ENCODE results near the gene AKAP8.
"Not testable (repeated sequence)": the region's sequence is repeated elsewhere in the genome, so short reads cannot be mapped to it uniquely, and the experiment has no call there.

The AKAP8 gene

DNA sequence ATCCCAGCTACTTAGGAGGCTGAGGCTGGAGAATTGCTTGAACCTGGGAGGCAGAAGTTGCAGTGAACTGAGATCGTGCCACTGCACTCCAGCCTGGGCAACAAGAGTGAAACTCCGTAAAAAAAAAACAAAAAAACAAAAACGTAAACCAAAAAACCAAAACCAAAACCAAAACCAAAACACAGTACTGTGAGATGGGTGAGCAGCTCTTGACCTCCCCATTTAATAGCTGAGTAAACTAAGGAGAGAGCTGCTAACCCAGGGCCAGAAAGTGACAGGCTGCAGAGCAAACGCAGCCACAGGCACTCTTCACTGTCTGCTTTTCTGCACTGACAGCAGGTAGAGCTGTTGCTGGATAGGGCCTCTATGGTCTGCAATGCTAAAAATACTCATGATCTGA lies 19.6 kb downstream of the AKAP8 start:
- H3K4me1 ChIP-seq (ENCODE audit: control insufficient read depth, insufficient read depth, low read length, poor library complexity, severe bottlenecking); H3K4me3 ChIP-seq (ENCODE audit: extremely low read depth, insufficient read depth, low read length, poor library complexity, severe bottlenecking); H3K9me3 ChIP-seq (ENCODE audit: control insufficient read depth, low read length); H3K27ac ChIP-seq (ENCODE audit: low read depth, low read length, severe bottlenecking): not testable (repeated sequence)
- H3K36me3 ChIP-seq (ENCODE audit: control insufficient read depth, insufficient read depth, low read length), result peaks cover 75% of the 10 kb centered on the region
- WGBS, 2 experiments (ENCODE audit: insufficient coverage in 2 of 2), result 80 to 100% methylated on average over 1 of the region's 4 CpGs

DNA sequence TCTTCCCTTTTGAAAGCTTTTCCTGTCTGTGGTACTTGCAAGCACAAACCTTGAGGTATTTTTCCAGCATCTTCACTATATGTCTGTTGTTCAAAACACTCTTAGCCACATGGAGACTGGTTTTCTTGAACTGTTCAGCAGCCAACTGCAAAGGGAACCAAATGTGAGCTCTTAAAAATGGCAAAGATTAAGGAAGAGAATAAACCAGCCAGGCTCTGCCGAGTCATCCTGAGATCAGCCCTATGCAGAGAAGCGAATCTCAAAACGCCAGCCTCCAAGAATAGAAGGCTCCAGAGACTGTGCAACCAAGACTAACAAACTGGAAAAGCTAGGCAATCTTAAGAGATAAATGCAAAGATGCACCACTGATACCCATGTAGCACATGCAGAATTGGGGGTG lies 20.7 kb downstream of the AKAP8 start:
- Histone ChIP-seq H3K9me3 (ENCODE audit: control insufficient read depth, low read length) (no peaks in the 10 kb centered on the region), H3K27ac (ENCODE audit: low read depth, low read length, severe bottlenecking) (peak overlapping the region; percentile 47), H3K4me3 (ENCODE audit: extremely low read depth, insufficient read depth, low read length, poor library complexity, severe bottlenecking) (no peak overlapping the region), H3K36me3 (ENCODE audit: control insufficient read depth, insufficient read depth, low read length) (peaks cover 79% of the 10 kb centered on the region), H3K4me1 (ENCODE audit: control insufficient read depth, insufficient read depth, low read length, poor library complexity, severe bottlenecking) (no peaks in the 10 kb centered on the region)
- WGBS, 2 experiments (ENCODE audit: insufficient coverage in 2 of 2), result 97 to 100% methylated on average over 3 of the region's 3 CpGs

DNA sequence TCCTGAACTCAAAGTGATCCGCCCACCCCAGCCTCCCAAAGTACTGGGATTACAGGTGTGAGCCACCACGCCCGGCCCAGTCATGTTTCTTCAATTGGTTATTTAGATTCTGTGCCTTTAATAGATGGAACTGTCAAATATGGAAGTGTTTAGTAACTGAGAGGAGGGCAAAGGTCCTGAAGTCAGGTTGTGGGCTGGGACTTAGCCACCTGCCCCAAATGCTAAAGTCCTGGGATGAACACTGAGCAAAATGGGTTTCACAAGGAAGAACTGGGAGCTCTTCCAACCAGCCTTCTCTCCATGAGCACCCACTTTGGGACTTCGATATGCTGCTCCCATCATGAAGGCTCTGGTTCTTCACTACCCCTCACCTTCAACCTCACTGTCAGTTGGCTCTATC lies 21.7 kb downstream of the AKAP8 start:
- Histone ChIP-seq H3K27ac (ENCODE audit: low read depth, low read length, severe bottlenecking) (no peak overlapping the region), H3K36me3 (ENCODE audit: control insufficient read depth, insufficient read depth, low read length) (peaks cover 88% of the 10 kb centered on the region), H3K9me3 (ENCODE audit: control insufficient read depth, low read length) (no peaks in the 10 kb centered on the region), H3K4me1 (ENCODE audit: control insufficient read depth, insufficient read depth, low read length, poor library complexity, severe bottlenecking) (no peaks in the 10 kb centered on the region), H3K4me3 (ENCODE audit: extremely low read depth, insufficient read depth, low read length, poor library complexity, severe bottlenecking) (no peak overlapping the region)
- 96 to 97% methylated on average over 3 to 4 of the region's 4 CpGs for WGBS, 2 experiments (ENCODE audit: insufficient coverage in 2 of 2)

DNA sequence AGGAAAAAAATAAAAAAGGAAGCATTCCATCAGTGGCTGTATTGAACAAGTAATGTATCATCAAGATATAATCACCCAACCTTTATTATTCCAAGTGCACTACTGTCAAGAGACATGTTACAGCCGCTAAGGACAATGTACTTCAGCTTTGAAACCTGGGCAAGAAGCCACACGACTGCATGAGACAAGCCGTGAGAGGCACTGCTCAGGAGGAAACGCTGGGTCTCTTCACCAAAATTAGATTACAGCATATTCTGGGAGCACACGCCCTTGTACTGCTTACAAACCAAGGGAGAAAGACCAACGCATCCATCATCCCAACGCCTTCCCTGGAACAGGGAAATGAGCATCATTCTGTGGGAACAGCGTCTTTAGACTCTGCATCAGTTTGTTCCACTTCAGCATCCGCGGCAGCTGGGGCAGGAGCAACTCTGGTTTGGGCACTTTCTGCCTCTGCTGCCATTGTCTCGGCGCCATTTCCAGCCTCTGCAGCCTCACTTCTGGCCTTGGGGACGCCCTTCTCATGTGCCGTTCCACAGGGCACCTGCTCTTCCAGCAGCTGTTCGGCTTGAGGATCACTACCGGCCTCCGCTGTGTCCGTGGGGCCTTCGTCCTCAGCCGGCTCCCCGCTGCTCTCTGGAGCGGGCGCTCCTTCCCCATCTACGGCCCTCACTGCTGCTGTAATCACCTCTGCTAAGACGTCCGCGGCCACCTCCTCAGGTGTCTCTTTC lies 24.9 kb downstream of the AKAP8 start:
- H3K4me3 ChIP-seq (ENCODE audit: extremely low read depth, insufficient read depth, low read length, poor library complexity, severe bottlenecking), result no peak overlapping the region
- peaks cover 72% of the 10 kb centered on the region for H3K36me3 ChIP-seq (ENCODE audit: control insufficient read depth, insufficient read depth, low read length)
- no peaks in the 10 kb centered on the region for H3K9me3 ChIP-seq (ENCODE audit: control insufficient read depth, low read length)
- H3K4me1 ChIP-seq (ENCODE audit: control insufficient read depth, insufficient read depth, low read length, poor library complexity, severe bottlenecking), result no peaks in the 10 kb centered on the region
- 97 to 98% methylated on average over 27 of the region's 27 CpGs for WGBS, 2 experiments (ENCODE audit: insufficient coverage in 2 of 2)
- no peak overlapping the region for H3K27ac ChIP-seq (ENCODE audit: low read depth, low read length, severe bottlenecking)

DNA sequence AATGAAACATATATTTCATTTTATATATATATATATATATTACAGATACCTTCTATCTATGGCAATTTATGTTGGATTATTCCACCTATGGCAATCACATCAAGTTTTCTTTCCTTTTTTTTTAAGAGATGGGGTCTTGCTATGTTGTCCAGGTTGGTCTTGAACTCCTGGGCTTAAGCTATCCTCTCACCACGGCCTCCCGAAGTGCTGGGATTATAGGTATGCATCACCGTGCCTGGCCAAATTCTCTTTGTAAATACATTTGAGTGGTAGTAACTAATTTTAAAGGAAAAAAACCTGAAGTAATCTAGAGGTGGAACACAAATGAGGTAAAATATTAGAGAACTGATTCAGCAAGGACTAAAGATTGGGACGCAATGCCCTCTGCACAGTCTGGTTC lies 25.7 kb downstream of the AKAP8 start:
- H3K27ac ChIP-seq (ENCODE audit: low read depth, low read length, severe bottlenecking), result no peak overlapping the region
- no peak overlapping the region for H3K4me3 ChIP-seq (ENCODE audit: extremely low read depth, insufficient read depth, low read length, poor library complexity, severe bottlenecking)
- H3K4me1 ChIP-seq (ENCODE audit: control insufficient read depth, insufficient read depth, low read length, poor library complexity, severe bottlenecking), result no peaks in the 10 kb centered on the region
- peaks cover 64% of the 10 kb centered on the region for H3K36me3 ChIP-seq (ENCODE audit: control insufficient read depth, insufficient read depth, low read length)
- no peaks in the 10 kb centered on the region for H3K9me3 ChIP-seq (ENCODE audit: control insufficient read depth, low read length)
- 92 to 100% methylated on average over 1 of the region's 4 CpGs for WGBS, 2 experiments (ENCODE audit: insufficient coverage in 2 of 2)

DNA sequence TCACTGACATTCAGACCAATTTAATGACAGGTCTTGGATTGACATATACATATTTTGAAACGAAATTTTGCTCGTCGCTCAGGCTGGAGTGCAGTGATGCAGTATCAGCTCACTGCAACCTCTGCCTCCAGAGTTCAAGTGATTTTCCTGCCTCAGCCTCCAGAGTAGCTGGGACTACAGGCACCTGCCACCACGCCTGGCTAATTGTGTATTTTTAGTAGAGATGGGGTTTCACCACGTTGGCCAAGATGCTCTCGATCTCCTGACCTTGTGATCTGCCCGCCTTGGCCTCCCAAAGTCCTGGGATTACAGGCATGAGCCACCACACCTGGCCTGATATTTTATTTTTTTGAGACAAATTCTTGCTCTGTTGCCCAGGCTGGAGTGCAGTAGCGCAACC lies 27.1 kb downstream of the AKAP8 start:
- 94 to 100% methylated on average over 6 to 7 of the region's 8 CpGs for WGBS, 2 experiments (ENCODE audit: insufficient coverage in 2 of 2)
- not testable (repeated sequence) for H3K27ac ChIP-seq (ENCODE audit: low read depth, low read length, severe bottlenecking); H3K9me3 ChIP-seq (ENCODE audit: control insufficient read depth, low read length); H3K4me1 ChIP-seq (ENCODE audit: control insufficient read depth, insufficient read depth, low read length, poor library complexity, severe bottlenecking); H3K4me3 ChIP-seq (ENCODE audit: extremely low read depth, insufficient read depth, low read length, poor library complexity, severe bottlenecking)
- H3K36me3 ChIP-seq (ENCODE audit: control insufficient read depth, insufficient read depth, low read length), result peaks cover 50% of the 10 kb centered on the region

DNA sequence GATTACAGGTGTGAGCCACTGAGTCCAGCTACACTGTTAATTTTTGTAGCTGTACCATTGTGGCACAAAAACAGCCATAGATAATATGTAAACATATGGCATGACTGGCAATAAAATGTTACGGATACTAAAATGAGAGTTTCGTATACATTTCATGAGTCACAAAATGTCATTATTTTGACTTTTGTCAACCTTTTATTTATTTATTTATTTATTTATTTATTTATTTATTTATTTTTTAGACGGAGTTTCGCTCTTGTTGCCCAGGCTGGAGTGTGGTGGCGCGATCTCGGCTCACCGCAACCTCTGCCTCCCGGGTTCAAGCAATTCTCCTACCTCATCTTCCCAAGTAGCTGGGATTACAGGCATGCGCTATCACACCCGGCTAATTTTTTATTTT lies 38.3 kb downstream of the AKAP8 start:
- H3K4me1 ChIP-seq (ENCODE audit: control insufficient read depth, insufficient read depth, low read length, poor library complexity, severe bottlenecking), result not testable (repeated sequence)

DNA sequence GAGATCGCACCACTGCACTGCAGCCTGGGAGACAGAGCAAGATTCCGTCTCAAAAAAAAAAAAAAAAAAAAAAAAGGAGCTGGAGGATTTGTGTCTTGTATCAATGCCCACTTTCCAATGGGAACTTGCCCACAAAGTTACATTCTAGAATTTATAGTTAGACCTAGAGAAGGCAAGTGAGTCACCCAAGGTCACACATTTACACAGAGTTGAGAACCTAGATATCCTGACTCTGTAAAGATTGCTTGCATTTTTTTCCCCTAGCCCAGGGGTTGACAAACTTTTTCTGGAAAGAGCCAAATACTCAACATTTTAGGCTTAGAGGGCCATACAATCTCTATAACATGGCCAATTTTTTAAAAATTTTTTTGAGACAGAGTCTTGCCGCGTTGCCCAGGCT lies 39.5 kb downstream of the AKAP8 start:
- Histone ChIP-seq H3K4me1 (ENCODE audit: control insufficient read depth, insufficient read depth, low read length, poor library complexity, severe bottlenecking) (no peaks in the 10 kb centered on the region), H3K27ac (ENCODE audit: low read depth, low read length, severe bottlenecking) (no peak overlapping the region)
- WGBS, 2 experiments (ENCODE audit: insufficient coverage in 2 of 2), result 90 to 100% methylated on average over 3 of the region's 4 CpGs

More for the DNA sequence above, 38.3 kb downstream of the AKAP8 start:
- 100% methylated on average over 5 of the region's 11 CpGs; no CpG with 5 or more reads in 1 of the 2 experiments for WGBS, 2 experiments (ENCODE audit: insufficient coverage in 2 of 2)
- peaks cover 33% of the 10 kb centered on the region for H3K36me3 ChIP-seq (ENCODE audit: control insufficient read depth, insufficient read depth, low read length)
- not testable (repeated sequence) for H3K4me3 ChIP-seq (ENCODE audit: extremely low read depth, insufficient read depth, low read length, poor library complexity, severe bottlenecking); H3K27ac ChIP-seq (ENCODE audit: low read depth, low read length, severe bottlenecking); H3K9me3 ChIP-seq (ENCODE audit: control insufficient read depth, low read length)

DNA sequence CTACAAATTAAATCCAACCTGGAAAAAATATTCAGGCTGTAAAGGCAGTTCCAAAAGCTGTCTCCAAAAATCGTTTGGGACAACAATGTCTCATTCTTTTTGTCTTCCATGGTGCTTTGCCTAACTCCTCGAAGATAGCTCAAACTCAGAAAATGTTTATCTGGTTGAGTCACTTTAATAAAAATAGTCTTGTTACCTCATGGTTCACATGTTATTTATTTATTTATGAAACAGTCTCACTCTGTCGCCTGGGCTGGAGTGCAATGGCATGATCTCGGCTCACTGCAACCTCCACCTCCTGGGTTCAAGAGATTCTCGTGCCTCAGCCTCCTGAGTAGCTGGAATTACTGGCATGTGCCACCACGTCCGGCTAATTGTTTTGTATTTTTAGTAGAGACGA lies 42.4 kb downstream of the AKAP8 start:
- Histone ChIP-seq H3K4me3 (ENCODE audit: extremely low read depth, insufficient read depth, low read length, poor library complexity, severe bottlenecking) (no peak overlapping the region), H3K4me1 (ENCODE audit: control insufficient read depth, insufficient read depth, low read length, poor library complexity, severe bottlenecking) (peaks cover 2% of the 10 kb centered on the region), H3K9me3 (ENCODE audit: control insufficient read depth, low read length) (no peaks in the 10 kb centered on the region), H3K36me3 (ENCODE audit: control insufficient read depth, insufficient read depth, low read length) (peaks cover 16% of the 10 kb centered on the region), H3K27ac (ENCODE audit: low read depth, low read length, severe bottlenecking) (no peak overlapping the region)
- WGBS, 2 experiments (ENCODE audit: insufficient coverage in 2 of 2), result 87 to 98% methylated on average over 6 to 7 of the region's 8 CpGs

More for the DNA sequence above, 39.5 kb downstream of the AKAP8 start:
- Histone ChIP-seq H3K36me3 (ENCODE audit: control insufficient read depth, insufficient read depth, low read length) (peaks cover 26% of the 10 kb centered on the region), H3K4me3 (ENCODE audit: extremely low read depth, insufficient read depth, low read length, poor library complexity, severe bottlenecking) (no peak overlapping the region), H3K9me3 (ENCODE audit: control insufficient read depth, low read length) (no peaks in the 10 kb centered on the region)

DNA sequence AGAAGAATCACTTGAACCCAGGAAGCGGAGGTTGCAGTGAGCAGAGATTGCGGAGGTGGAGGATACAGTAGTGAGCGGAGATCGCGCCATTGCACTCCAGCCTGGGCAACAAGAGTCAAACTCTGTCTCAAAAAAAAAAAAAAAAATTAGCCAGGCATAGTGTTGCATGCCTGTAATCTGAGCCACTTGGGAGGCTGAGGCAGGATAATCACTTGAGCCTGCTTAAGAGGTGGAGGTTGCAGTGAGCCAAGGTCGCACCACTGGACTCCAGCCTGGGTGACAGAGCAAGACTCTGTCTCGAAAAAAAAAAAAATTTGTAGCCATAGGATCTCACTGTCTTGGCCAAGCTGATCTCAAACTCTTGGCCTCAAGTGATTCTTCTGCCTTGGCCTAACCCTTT lies 43.6 kb downstream of the AKAP8 start:
- not testable (repeated sequence) for H3K4me3 ChIP-seq (ENCODE audit: extremely low read depth, insufficient read depth, low read length, poor library complexity, severe bottlenecking); H3K27ac ChIP-seq (ENCODE audit: low read depth, low read length, severe bottlenecking); H3K4me1 ChIP-seq (ENCODE audit: control insufficient read depth, insufficient read depth, low read length, poor library complexity, severe bottlenecking); H3K9me3 ChIP-seq (ENCODE audit: control insufficient read depth, low read length)
- 89 to 91% methylated on average over 7 of the region's 7 CpGs for WGBS, 2 experiments (ENCODE audit: insufficient coverage in 2 of 2)
- peaks cover 16% of the 10 kb centered on the region for H3K36me3 ChIP-seq (ENCODE audit: control insufficient read depth, insufficient read depth, low read length)

DNA sequence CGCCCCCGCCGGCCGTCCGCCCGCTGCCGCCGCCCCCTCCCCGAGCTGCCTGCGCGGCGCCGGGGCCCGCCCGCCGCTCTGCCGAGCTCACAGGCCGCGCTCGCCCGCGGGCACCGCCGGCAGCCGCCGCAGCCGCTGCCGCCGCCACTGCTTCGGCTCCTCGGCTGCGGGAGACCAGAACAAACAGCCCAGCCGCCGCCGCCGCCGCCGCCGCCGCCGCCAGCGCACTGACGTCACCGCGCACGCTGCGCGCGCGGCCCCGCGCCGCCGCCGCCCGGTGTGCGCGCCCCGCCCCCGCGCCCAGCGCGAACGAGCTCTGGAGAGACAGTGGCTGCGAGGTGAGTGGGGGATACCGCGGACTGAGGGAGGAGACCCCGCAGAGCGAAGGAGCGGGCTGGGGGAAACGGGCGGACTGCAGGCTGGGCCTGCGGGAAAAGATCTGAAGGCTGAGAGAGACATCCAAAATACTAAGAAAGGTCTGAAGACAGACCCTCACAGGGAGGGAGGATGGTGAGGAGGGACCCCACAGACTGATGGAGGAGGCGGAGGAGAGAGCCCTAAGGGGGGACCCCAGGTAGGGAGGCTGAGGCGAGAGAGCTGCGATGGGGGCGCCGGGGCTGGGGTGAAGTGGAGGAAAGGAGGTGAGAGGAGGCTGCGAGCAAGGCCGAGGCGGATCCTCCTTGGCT lies 47.1 kb downstream of the AKAP8 start, which contains the start of gene BRD4:
Gene BRD4 (minus strand): TSS at position 229 of the 686 bp plus-strand sequence. CDS start 59,440 bp downstream, outside the sequence.
- H3K4me3 ChIP-seq (ENCODE audit: extremely low read depth, insufficient read depth, low read length, poor library complexity, severe bottlenecking), result peak within 1 kb of the TSS; percentile 88
- 0 to 4% methylated on average over 30 to 66 of the region's 81 CpGs for WGBS, 2 experiments (ENCODE audit: insufficient coverage in 2 of 2)

More for the DNA sequence above, 47.1 kb downstream of the AKAP8 start, which contains the start of gene BRD4:
- Histone ChIP-seq H3K27ac (ENCODE audit: low read depth, low read length, severe bottlenecking) (peak within 1 kb of the TSS; percentile 95), H3K4me1 (ENCODE audit: control insufficient read depth, insufficient read depth, low read length, poor library complexity, severe bottlenecking) (peaks cover 28% of the 10 kb centered on the region), H3K9me3 (ENCODE audit: control insufficient read depth, low read length) (no peaks in the 10 kb centered on the region), H3K36me3 (ENCODE audit: control insufficient read depth, insufficient read depth, low read length) (no peaks in the 10 kb centered on the region)
